DND-41 (cell line): ENCODE data around the gene PROZ.

Experiments used
- ATAC-seq: fragments of 200-7000 bp; cut with Tn5 transposase; 3 replicates; pipeline ENCODE4 v1.9.1; 2021; ENCODE audit warnings: low read depth; ENCODE audit not compliant: insufficient read depth
- DNase-seq: peaks from one replicate; pipeline ENCODE4 v3.0.0-alpha.2; 2020
- H2AFZ ChIP-seq: 2 replicates; pipeline ENCODE4 v1.6.0; 2012; ENCODE audit warnings: low read depth, low read length
- H3K27ac ChIP-seq: 2 replicates; pipeline ENCODE4 v1.5.1; 2012; ENCODE audit warnings: low read length, inconsistent platforms
- H3K27me3 ChIP-seq: fragments of 200-600 bp; sonication (generic); 2 replicates; pipeline ENCODE4 v1.6.0; 2012; ENCODE audit warnings: low read length, mild to moderate bottlenecking, inconsistent platforms; ENCODE audit not compliant: insufficient read depth, poor library complexity
- H3K36me3 ChIP-seq: 2 replicates; pipeline ENCODE4 v1.5.1; 2012; ENCODE audit warnings: low read length, inconsistent platforms; ENCODE audit not compliant: insufficient read depth
- H3K4me1 ChIP-seq: 2 replicates; pipeline ENCODE4 v1.5.1; 2012; ENCODE audit warnings: mild to moderate bottlenecking, low read length; ENCODE audit not compliant: insufficient read depth
- H3K4me2 ChIP-seq: 2 replicates; pipeline ENCODE4 v1.6.0; 2012; ENCODE audit warnings: mild to moderate bottlenecking, moderate library complexity, low read length, inconsistent platforms; ENCODE audit not compliant: insufficient read depth
- H3K4me3 ChIP-seq, 2 experiments: fragments of 200-600 bp in 1 of 2; shearing (Covaris generic) in 1 of 2; 2 replicates each; pipeline ENCODE4 v1.5.1; 2012 to 2016; ENCODE audit warnings: inconsistent platforms in 2 of 2, low read length in 2 of 2, mild to moderate bottlenecking in 2 of 2, low read depth in 1 of 2, moderate library complexity in 1 of 2
- H3K79me2 ChIP-seq: 2 replicates; pipeline ENCODE4 v1.6.0; 2012; ENCODE audit warnings: low read length, inconsistent platforms; ENCODE audit not compliant: insufficient read depth
- H3K9ac ChIP-seq: 2 replicates; pipeline ENCODE4 v1.6.0; 2012; ENCODE audit warnings: low read depth, mild to moderate bottlenecking, inconsistent platforms, low read length, moderate library complexity
- H3K9me3 ChIP-seq: 2 replicates; pipeline ENCODE4 v1.5.1; 2012; ENCODE audit warnings: low read length, moderate library complexity, mild to moderate bottlenecking, inconsistent platforms; ENCODE audit not compliant: insufficient read depth, severe bottlenecking
- H4K20me1 ChIP-seq: 2 replicates; pipeline ENCODE4 v1.6.0; 2012; ENCODE audit warnings: low read length; ENCODE audit not compliant: insufficient read depth
- CTCF ChIP-seq: IDR thresholded peaks from 2 replicates; pipeline ENCODE4 v1.5.1; 2012; ENCODE audit warnings: borderline replicate concordance, low read length, moderate library complexity, mild to moderate bottlenecking; ENCODE audit not compliant: poor library complexity, severe bottlenecking; ENCODE audit errors: extremely low read depth
- EZH2 ChIP-seq: IDR thresholded peaks from 3 replicates; pipeline ENCODE4 v1.6.1; 2012; ENCODE audit warnings: borderline replicate concordance, low read depth, mild to moderate bottlenecking, moderate library complexity, low read length, inconsistent platforms; ENCODE audit not compliant: severe bottlenecking

The PROZ gene

GRCh38 chr13:113166681-113167080 is 8.2 kb downstream of the PROZ start:
- Histone ChIP-seq H3K4me2 (no peak overlapping the region), H3K27ac (no peak overlapping the region), H3K36me3 (peaks cover 14% of the 10 kb centered on the region), H3K9ac (no peak overlapping the region), H3K27me3 (no peaks in the 10 kb centered on the region), H4K20me1 (no peaks in the 10 kb centered on the region; the same call in 1 of the 2 replicates), H3K4me1 (no peaks in the 10 kb centered on the region), H3K4me3 (no peak overlapping the region), H3K9me3 (no peaks in the 10 kb centered on the region), H2AFZ (no peak overlapping the region), H3K79me2 (no peaks in the 10 kb centered on the region)
- ATAC-seq: no peak
- no peak for TF ChIP-seq EZH2
- TF ChIP-seq CTCF: no peak
- no peak for DNase-seq

DNA sequence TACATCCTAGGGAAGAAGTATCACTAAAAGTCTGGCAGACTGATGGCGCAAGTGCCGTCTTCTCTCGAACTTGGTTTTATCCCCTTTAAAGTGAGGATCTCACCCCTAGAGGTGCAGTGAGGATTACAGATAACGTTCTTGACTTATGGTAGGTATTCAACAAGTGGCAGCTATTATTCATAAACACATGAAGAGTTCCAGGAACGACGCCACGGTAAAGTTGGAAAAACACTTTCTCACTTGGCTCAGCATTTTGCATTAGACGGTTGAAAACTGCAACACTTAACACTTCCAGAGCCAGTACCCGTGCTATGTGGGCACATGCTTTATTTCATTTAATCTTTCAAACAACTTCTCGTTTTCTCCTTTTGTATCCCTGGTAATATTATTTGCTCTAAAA is 8.7 kb downstream of the PROZ start:
- Histone ChIP-seq H3K4me3 (no peak overlapping the region), H3K4me2 (no peak overlapping the region), H4K20me1 (no peaks in the 10 kb centered on the region; the same call in 1 of the 2 replicates), H2AFZ (no peak overlapping the region), H3K79me2 (no peaks in the 10 kb centered on the region), H3K27ac (no peak overlapping the region), H3K27me3 (no peaks in the 10 kb centered on the region), H3K4me1 (no peaks in the 10 kb centered on the region), H3K9ac (no peak overlapping the region), H3K9me3 (no peaks in the 10 kb centered on the region), H3K36me3 (peaks cover 18% of the 10 kb centered on the region)
- ATAC-seq (no peak), DNase-seq (no peak)
- no peak for TF ChIP-seq CTCF
- TF ChIP-seq EZH2: no peak

GRCh38 chr13:113167575-113167974 is 9.1 kb downstream of the PROZ start:
- Histone ChIP-seq H3K27me3 (no peaks in the 10 kb centered on the region), H3K79me2 (no peaks in the 10 kb centered on the region), H3K4me2 (no peak overlapping the region), H4K20me1 (no peaks in the 10 kb centered on the region; the same call in 1 of the 2 replicates), H3K9ac (no peak overlapping the region), H3K36me3 (peaks cover 22% of the 10 kb centered on the region), H3K4me1 (no peaks in the 10 kb centered on the region), H3K4me3 (no peak overlapping the region), H2AFZ (no peak overlapping the region), H3K27ac (no peak overlapping the region), H3K9me3 (no peaks in the 10 kb centered on the region)
- DNase-seq (no peak), ATAC-seq (no peak)
- TF ChIP-seq CTCF (no peak), EZH2 (no peak)

- no peak overlapping the region for H3K4me3 ChIP-seq
Measured at GRCh38 chr13:113168211-113168610, 9.8 kb downstream of the PROZ start.

More at GRCh38 chr13:113168211-113168610, 9.8 kb downstream of the PROZ start:
- Histone ChIP-seq H4K20me1 (no peaks in the 10 kb centered on the region; the same call in 1 of the 2 replicates), H3K36me3 (peaks cover 28% of the 10 kb centered on the region), H3K27ac (no peak overlapping the region), H3K4me2 (no peak overlapping the region), H3K4me1 (no peaks in the 10 kb centered on the region), H3K27me3 (no peaks in the 10 kb centered on the region), H3K9ac (no peak overlapping the region), H3K79me2 (no peaks in the 10 kb centered on the region), H2AFZ (no peak overlapping the region), H3K9me3 (no peaks in the 10 kb centered on the region)
- DNase-seq: no peak
- ATAC-seq: peak; percentile 15; the same call in 1 of the 3 replicates
- TF ChIP-seq CTCF (no peak), EZH2 (no peak)
